IPS-15b (cell line): ENCODE data around the gene BTAF1.

Experiments used
- H3K27me3 ChIP-seq: one replicate; pipeline ENCODE4 v1.6.1; 2013; ENCODE audit warnings: low read length; ENCODE audit not compliant: control insufficient read depth, insufficient read depth
- H3K36me3 ChIP-seq: one replicate; pipeline ENCODE4 v1.6.1; 2013; ENCODE audit warnings: low read length; ENCODE audit not compliant: control insufficient read depth, insufficient read depth
- H3K4me1 ChIP-seq: one replicate; pipeline ENCODE4 v1.6.1; 2013; ENCODE audit warnings: mild to moderate bottlenecking, low read length; ENCODE audit not compliant: control insufficient read depth, insufficient read depth
- H3K4me3 ChIP-seq: one replicate; pipeline ENCODE4 v1.5.1; 2013; ENCODE audit warnings: low read depth, low read length
- H3K9ac ChIP-seq: one replicate; pipeline ENCODE4 v1.6.1; 2013; ENCODE audit warnings: low read depth, mild to moderate bottlenecking, low read length
- H3K9me3 ChIP-seq: one replicate; pipeline ENCODE4 v1.6.1; 2013; ENCODE audit warnings: mild to moderate bottlenecking, low read length; ENCODE audit not compliant: control insufficient read depth, insufficient read depth

Gene BTAF1

DNA sequence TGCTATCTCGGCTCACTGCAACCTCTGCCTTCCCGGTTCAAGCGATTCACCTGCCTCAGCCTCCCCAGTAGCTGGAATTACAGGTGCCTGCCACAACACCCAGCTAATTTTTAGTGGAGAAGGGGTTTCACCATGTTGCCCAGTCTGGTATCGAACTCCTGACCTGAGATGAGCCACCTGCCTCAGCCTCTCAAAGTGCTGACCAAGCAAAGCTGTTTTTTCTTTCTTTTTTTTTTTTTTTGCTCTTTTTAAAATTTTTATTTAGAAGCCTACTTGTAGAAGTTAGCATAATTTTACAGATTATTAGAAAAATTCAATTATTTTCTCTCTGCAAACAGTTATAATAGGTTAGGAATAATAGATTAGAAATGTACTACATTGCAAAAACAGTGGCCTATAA, 13.1 kb upstream of the BTAF1 start:
- Histone ChIP-seq H3K4me1 (peaks cover 2% of the 10 kb centered on the region), H3K9ac (no peak overlapping the region), H3K4me3 (no peak overlapping the region), H3K9me3 (no peaks in the 10 kb centered on the region), H3K27me3 (no peaks in the 10 kb centered on the region), H3K36me3 (no peaks in the 10 kb centered on the region)

DNA sequence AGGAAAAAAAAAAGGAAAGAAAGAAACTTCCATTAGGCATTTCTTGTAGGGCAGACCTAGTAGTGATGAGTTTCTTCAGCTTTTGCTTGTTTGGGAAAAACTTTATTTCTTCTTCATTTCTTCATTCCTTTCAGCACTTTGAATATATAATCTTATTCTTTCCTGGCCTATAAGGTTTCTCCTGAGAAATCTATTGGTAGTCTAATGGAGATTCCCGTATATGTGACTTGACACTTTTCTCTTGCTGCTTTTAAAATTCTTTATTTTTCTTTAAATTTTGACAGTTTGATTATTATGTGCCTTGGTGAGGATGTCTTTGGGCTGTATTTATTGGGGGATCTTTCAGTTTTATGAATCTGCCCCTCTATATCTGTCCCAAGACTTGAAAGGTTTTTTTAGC, 3.9 kb upstream of the BTAF1 start:
- no peaks in the 10 kb centered on the region for H3K4me1 ChIP-seq
- no peak overlapping the region for H3K9ac ChIP-seq
- H3K4me3 ChIP-seq: no peak overlapping the region
- no peaks in the 10 kb centered on the region for H3K9me3 ChIP-seq
- peaks cover 3% of the 10 kb centered on the region for H3K27me3 ChIP-seq
- H3K36me3 ChIP-seq: no peaks in the 10 kb centered on the region

DNA sequence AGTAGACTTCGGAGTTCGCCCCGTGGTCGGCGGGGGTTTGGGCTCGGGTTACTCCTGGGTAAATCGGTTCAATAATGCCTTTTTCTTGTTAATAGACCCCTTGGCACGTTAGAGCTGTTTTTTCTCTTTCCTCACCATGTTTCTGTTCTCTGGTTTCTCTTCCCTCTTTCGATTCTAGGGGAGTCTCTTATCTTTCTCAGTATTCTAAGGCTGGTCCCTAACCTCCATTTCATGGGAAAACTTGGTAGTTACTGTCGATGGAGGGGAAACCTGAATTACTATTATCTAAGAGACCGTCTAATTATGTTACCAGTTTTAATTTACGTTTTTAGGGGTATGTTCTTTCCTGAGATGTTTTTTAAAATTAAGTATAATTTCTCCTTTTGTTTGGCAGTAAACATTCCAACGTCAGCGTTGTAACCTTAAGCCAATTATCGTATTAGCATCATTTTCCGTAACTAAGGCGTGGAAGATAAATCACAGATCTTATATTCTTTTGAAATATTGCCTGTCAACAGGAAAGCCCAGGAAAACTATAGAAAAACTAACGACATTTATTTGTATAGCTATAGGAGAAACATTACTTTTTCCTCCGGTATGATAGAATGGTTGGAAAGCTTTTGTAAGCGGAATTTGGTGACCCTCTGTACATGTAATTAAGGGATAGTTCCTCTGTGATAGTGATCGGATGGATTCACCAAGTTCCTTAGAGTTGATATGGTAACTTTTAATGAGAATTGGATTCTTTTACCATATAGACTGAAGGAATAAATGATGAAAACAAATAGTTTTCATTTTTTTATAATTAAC, 847 bp downstream of the BTAF1 start:
- H3K27me3 ChIP-seq: peaks cover 3% of the 10 kb centered on the region
- H3K4me1 ChIP-seq: no peaks in the 10 kb centered on the region
- H3K9me3 ChIP-seq: no peaks in the 10 kb centered on the region
- H3K36me3 ChIP-seq: no peaks in the 10 kb centered on the region
- peak overlapping the region; percentile 19 for H3K9ac ChIP-seq
- H3K4me3 ChIP-seq: peak overlapping the region; percentile 95

DNA sequence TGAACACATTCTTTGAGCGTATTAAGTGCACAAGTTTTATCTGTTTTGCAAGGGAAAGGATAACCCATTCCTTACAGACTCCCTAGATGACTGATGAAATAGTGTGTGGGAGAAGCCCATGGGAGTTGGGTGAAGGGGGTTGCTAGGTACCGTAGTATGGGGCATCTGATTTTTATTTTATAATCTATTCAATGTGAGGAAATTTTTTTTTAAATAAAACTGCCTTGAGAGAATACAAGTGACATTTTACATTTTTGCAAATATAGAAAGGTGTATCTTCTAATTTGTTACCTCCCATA, 1.4 kb downstream of the BTAF1 start:
- H3K9ac ChIP-seq: no peak overlapping the region
- no peaks in the 10 kb centered on the region for H3K9me3 ChIP-seq
- H3K36me3 ChIP-seq: no peaks in the 10 kb centered on the region
- peak overlapping the region; percentile 95 for H3K4me3 ChIP-seq
- peaks cover 3% of the 10 kb centered on the region for H3K27me3 ChIP-seq
- no peaks in the 10 kb centered on the region for H3K4me1 ChIP-seq

DNA sequence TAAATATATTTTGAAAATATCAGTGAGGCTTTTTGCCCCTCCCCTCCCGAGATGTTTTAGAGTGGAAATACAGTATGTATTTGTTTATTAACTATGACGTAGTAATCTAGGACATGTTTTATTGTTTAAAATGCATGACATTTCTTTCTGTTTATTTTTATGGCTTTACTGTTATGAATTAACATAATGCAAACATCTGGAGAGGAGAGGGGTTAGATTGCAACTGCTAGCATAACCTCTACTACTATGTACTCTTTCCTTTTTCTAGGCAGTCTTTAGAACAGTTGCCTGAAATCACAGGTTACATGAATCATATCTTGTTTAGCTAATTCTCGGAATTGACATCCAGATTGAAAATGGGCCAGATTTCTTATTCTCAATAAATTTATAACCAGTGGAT, 7.4 kb downstream of the BTAF1 start:
- Histone ChIP-seq H3K9me3 (no peaks in the 10 kb centered on the region), H3K27me3 (no peaks in the 10 kb centered on the region), H3K4me3 (no peak overlapping the region), H3K36me3 (no peaks in the 10 kb centered on the region), H3K9ac (no peak overlapping the region), H3K4me1 (no peaks in the 10 kb centered on the region)

DNA sequence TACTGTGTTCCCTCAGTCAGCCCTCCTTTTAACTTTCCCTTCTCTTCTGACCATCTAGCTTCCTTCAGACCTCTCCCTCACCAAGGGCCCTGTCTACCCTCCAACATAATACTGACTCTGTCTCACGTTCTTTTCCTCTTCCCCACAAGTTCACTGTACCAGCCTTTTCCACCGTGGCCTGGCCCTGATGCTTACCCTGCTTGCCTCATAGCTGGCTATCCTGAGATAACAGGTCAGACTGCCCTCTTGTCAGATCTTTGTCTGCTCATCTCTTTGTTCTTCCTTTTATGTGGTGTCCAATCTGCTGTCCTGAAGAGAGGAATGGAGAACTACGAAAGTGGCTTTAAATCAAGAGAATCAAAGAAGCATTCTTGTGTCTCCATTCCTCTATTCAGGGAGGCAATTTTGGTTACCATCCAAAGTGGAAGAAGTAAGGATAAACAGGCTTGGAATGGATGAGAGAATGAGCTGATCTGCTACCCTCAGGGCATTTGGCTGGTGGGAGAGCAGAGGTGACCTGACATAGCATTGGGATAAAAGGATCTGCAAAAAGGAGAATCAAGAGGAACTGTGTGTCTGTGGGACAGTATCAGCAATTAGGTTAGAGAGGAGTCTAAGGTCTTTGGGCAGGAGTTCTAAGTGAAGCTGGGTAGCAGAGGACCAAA, 8.1 kb downstream of the BTAF1 start:
- no peaks in the 10 kb centered on the region for H3K36me3 ChIP-seq
- H3K27me3 ChIP-seq: no peaks in the 10 kb centered on the region
- no peaks in the 10 kb centered on the region for H3K9me3 ChIP-seq
- H3K4me1 ChIP-seq: no peaks in the 10 kb centered on the region
- no peak overlapping the region for H3K4me3 ChIP-seq
- no peak overlapping the region for H3K9ac ChIP-seq

DNA sequence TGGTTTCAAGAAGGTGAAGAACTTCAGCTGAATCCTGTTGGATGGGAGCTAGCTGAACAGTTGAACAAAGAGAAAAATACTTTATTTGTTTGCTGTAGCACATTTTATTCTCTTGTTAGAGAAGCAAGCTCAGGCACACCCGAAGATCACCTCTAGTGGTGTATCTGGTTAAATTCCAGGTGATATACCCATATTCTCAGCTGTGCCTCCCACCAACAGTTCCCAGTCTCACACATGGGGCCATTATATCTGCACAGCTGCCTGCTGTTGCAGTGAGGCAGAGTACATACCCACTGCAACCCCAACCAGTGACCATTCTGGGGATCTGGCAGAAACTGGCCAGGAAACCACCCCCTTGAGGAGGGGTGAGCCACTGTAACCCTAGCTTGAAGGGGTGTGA, 9.2 kb downstream of the BTAF1 start:
- no peak overlapping the region for H3K4me3 ChIP-seq
- no peaks in the 10 kb centered on the region for H3K36me3 ChIP-seq
- H3K9me3 ChIP-seq: no peaks in the 10 kb centered on the region
- H3K4me1 ChIP-seq: no peaks in the 10 kb centered on the region
- no peak overlapping the region for H3K9ac ChIP-seq
- no peaks in the 10 kb centered on the region for H3K27me3 ChIP-seq

DNA sequence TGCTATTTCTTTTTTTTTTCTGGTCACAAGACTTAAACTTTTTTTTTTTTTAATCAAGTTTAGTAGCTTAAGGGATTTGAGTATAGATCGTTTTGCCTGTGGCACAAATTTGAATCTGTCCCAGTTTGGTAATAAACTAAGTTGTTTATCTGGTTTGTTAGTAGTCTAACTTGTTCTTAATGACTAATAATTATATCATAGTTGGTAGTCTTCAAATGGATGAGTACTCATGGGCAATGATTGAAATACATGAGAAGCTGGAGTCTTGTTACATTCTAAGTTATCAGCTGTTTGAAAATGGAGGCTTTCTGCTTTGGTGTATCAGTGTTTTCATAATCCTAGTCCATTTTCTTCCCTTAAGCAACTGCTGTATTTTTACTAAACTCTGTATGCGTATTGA, 12.3 kb downstream of the BTAF1 start:
- no peak overlapping the region for H3K4me3 ChIP-seq
- H3K9ac ChIP-seq: no peak overlapping the region
- no peaks in the 10 kb centered on the region for H3K36me3 ChIP-seq
- no peaks in the 10 kb centered on the region for H3K9me3 ChIP-seq
- no peaks in the 10 kb centered on the region for H3K27me3 ChIP-seq
- no peaks in the 10 kb centered on the region for H3K4me1 ChIP-seq

DNA sequence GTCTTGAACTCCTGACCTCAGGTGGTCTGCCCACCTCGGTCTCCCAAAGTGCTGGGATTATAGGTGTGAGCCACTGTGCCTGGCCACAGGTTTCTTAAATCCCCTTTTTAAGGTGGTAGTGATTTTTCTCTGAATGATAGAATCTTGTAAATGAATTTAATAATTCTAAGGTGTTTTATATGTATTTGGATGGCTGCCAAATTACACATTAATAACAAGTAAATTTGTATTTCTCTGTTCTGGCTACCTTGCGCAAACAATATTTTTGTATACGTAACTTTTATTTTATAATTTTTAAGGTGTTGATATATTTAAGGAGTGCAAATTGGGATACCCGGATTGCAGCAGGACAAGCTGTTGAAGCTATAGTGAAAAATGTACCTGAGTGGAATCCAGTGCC, 16.1 kb downstream of the BTAF1 start:
- no peak overlapping the region for H3K4me3 ChIP-seq
- H3K9ac ChIP-seq: no peak overlapping the region
- H3K27me3 ChIP-seq: no peaks in the 10 kb centered on the region
- no peaks in the 10 kb centered on the region for H3K4me1 ChIP-seq
- H3K36me3 ChIP-seq: peaks cover 7% of the 10 kb centered on the region
- no peaks in the 10 kb centered on the region for H3K9me3 ChIP-seq

DNA sequence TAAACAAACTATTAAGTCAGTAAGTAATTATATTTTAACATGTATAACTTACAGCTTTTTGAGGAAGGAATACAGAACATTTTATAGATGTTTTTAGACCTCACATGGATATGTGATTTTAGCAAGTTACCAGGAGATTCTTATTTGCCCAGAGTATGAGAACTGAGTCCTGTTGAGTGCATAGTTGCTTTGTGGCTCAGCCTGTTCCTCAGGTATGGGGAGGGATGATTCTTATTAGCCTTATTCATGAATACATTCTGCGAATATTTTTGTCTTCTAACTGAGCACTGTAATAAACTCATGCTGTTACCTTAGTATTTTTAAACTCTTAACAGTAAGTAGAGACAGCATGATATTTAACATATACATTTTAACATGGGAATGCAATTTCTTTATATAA, 17.9 kb downstream of the BTAF1 start:
- Histone ChIP-seq H3K9ac (no peak overlapping the region), H3K4me1 (no peaks in the 10 kb centered on the region), H3K9me3 (no peaks in the 10 kb centered on the region), H3K36me3 (peaks cover 7% of the 10 kb centered on the region), H3K4me3 (no peak overlapping the region), H3K27me3 (no peaks in the 10 kb centered on the region)

DNA sequence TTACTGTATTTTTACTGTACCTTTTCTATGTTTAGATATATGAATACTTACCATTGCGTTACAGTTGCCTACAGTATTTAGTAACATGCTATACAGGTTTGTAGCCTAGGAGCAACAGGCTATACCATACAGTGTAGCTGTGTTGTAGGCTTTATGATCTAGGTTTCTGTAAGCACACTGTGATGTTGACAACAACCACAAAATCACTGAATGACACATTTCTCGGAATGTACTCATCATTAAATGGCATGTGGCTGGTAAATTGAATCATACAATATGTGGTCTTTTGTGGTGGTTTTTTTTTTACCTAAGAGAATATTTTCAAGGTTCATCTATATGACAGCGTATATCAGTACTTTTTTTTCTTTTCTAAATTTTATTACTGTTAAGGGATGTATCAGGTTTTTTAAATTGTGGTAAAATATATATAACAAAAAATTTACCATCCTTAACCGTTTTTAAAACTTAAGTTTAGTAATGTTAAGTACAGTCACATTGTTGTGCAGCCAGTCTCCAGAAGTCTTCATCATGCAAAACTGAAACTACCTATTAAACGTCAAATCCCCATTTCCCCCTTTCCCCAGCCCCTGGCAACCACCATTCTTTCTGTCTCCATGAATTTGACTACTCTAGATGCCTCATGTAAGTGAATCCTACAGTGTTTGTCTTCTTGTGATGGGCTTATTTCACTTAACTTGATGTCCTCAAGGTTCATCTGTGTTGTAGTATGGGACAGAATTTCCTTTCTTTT, 21.5 kb downstream of the BTAF1 start:
- Histone ChIP-seq H3K4me3 (no peak overlapping the region), H3K4me1 (no peaks in the 10 kb centered on the region), H3K27me3 (no peaks in the 10 kb centered on the region), H3K9ac (no peak overlapping the region), H3K36me3 (peaks cover 7% of the 10 kb centered on the region), H3K9me3 (no peaks in the 10 kb centered on the region)
